Measurements from ENCODE around the gene STARD3.

GRCh38 chr17:39647256-39647655 is 10.3 kb downstream of the STARD3 start:
- TF ChIP-seq POLR2A (IDR thresholded peaks at IDR 0.05), result no peak
- no peak for TF ChIP-seq CTCF (IDR thresholded peaks at IDR 0.05 in 8 of 11, conservative IDR thresholded peaks at IDR 0.05 in 3 of 11)
- no peak for TF ChIP-seq POLR2AphosphoS5 (IDR thresholded peaks at IDR 0.05)

Measured in spleen (tissue), 7 donors.